Thyroid gland (tissue), 4 donors: Measurements from ENCODE around the gene JAG1. TPM values are rescaled to one million over a fixed set of nuclear protein-coding genes. Genes with fewer than 3 reads are reported as not detected.
A peak's percentile ranks its signal among the peaks of the same experiment; 100 is the strongest.

ENCODE experiments used
- DNase-seq, 2 donors: peaks; one replicate each; pipeline ENCODE4 v3.0.0-alpha.2; 2019
- H3K27ac ChIP-seq, 3 donors: fragments of 200-600 bp; sonication (generic); 1 replicate in 2 of 3; 2 replicates in 1 of 3; pipeline ENCODE4 v1.5.1; 2016 to 2019; ENCODE audit warnings: mild to moderate bottlenecking in 1 of 3, moderate library complexity in 1 of 3
- H3K27me3 ChIP-seq: fragments of 200-600 bp; sonication (generic); one replicate; pipeline ENCODE4 v1.5.1; 2019
- H3K36me3 ChIP-seq, 2 donors: fragments of 200-600 bp; sonication (generic); one replicate each; pipeline ENCODE4 v1.5.1; 2016 to 2019
- H3K4me1 ChIP-seq, 2 donors: fragments of 200-600 bp; sonication (generic); one replicate each; pipeline ENCODE4 v1.5.1; 2017 to 2019
- H3K4me3 ChIP-seq, 3 donors: fragments of 200-600 bp; sonication (generic); replicated peaks in 1 of 3; 1 replicate in 2 of 3; 2 replicates in 1 of 3; pipeline ENCODE4 v1.5.1; 2016; ENCODE audit warnings: mild to moderate bottlenecking in 1 of 3
- H3K9me3 ChIP-seq: fragments of 200-600 bp; sonication (generic); one replicate; pipeline ENCODE4 v1.5.1; 2017
- CTCF ChIP-seq, 6 experiments: fragments of 200-600 bp in 3 of 6; fragments of 450-650 bp in 3 of 6; sonication (generic) in 3 of 6; IDR thresholded peaks; one replicate each; pipeline ENCODE4 v1.5.1; 2016 to 2019; ENCODE audit warnings: antibody characterized with exemption in 6 of 6, mild to moderate bottlenecking in 2 of 6, inconsistent platforms in 1 of 6, moderate library complexity in 1 of 6
- POLR2A ChIP-seq, 2 donors: fragments of 450-650 bp; IDR thresholded peaks; one replicate each; pipeline ENCODE4 v1.6.1; 2017; ENCODE audit warnings: antibody characterized with exemption in 2 of 2, mild to moderate bottlenecking in 2 of 2, moderate library complexity in 1 of 2
- WGBS, 2 donors: methylation state at CpG; one replicate each; pipeline ENCODE4 v1.1.5; 2017; 5-methylcytosine and 5-hydroxymethylcytosine counted together
- intact Hi-C: fragments of 100-400 bp; cut with DNase I; formaldehyde crosslinking; loops from one replicate; pipeline ENCODE4 v1.15.1; 2023
- total RNA-seq, 4 donors: library from RNA; depleted of rRNA; stranded (reverse); fragments of >200 nt; gene quantifications; one replicate each; pipeline ENCODE4 v1.2.3, GENCODE V29; 2016

The JAG1 gene
- 10 to 100 TPM; 41.2 to 67.9 (median 46.2) TPM for total RNA-seq

DNA sequence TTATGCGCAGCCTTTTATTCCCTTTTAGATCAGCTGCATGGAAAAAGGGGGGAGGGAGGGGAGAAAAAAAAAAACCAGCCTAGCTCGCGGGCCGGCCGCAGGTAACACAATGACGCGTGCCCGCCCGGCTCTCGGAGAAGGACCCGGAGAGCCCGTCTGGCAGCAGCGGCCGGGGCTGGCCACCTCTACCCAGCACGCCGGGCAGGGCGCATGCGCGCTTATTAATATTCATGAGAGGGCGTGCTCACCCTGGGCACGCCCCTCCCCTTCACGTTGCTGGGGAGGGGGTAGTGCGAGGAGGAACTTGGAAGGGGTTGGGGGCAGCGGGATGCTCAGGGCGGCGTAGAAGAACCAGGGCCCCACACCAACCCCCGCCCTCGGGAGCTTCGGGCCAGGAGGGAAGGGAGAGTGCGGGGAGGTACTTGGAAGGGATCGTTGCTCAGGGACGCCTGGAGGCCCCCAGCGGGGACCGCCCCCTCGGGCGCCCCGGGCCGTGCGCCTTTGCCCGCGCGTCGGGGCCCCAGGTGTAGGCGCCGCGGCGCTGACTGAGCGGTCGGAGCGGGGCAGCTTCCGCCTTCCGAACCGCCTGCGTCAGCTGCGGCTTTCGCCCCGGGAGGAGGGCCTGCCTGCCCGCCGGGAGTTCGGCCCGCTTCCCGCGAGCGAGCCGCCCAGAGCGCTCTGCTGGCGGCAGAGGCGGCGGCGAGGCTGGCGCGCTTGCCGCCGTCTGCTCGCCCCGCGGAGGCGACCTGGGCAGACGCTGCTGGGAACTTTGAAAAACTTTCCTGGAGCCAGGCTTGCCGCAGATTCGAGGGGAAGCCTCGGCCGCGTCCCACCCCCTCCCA lies at the start of gene JAG1:
Gene JAG1, minus strand, starts transcription at position 158 of the 842 bp plus-strand sequence. CDS start 469 bp downstream, outside the sequence.
- Histone ChIP-seq H3K27ac (peak within 1 kb of the TSS; percentile 95 to 99 (median 98)), H3K36me3 (no peaks in the 10 kb centered on the region), H3K9me3 (no peaks in the 10 kb centered on the region), H3K4me3 (peak within 1 kb of the TSS; percentile 45 to 77 (median 58)), H3K27me3 (no peaks in the 10 kb centered on the region), H3K4me1 (peaks cover 26 to 31% of the 10 kb centered on the region in 2 donors)
- 0% methylated on average over 25 to 28 of the region's 84 CpGs for WGBS, 2 donors
- TF ChIP-seq POLR2A (IDR thresholded peaks at IDR 0.05): peak; percentile 88 to 96
- no peak for TF ChIP-seq CTCF (IDR thresholded peaks at IDR 0.05)
- DNase-seq: peak; percentile 96 to 97
- intact Hi-C loops: loop anchor here (5.0 to 10.0 kb wide), 3 partner anchors 117 to 601 kb away; partner anchors contain the start of genes MKKS and SLX4IP

- intact Hi-C loops: no loop called here
- no peak for TF ChIP-seq POLR2A (IDR thresholded peaks at IDR 0.05)
- TF ChIP-seq CTCF (IDR thresholded peaks at IDR 0.05): no peak
- no peak overlapping the region for H3K27ac ChIP-seq
- peaks cover 0 to 6% of the 10 kb centered on the region in 2 donors for H3K4me1 ChIP-seq
- 89 to 91% methylated on average over 3 of the region's 3 CpGs for WGBS, 2 donors
- no peaks in the 10 kb centered on the region for H3K9me3 ChIP-seq
- no peaks in the 10 kb centered on the region for H3K36me3 ChIP-seq
- no peak overlapping the region for H3K4me3 ChIP-seq
- no peaks in the 10 kb centered on the region for H3K27me3 ChIP-seq
- no peak for DNase-seq
These were observed 48.2 kb upstream of the JAG1 start for GRCh38 chr20:10721976-10722375.

GRCh38 chr20:10721137-10721896 lies 47.5 kb upstream of the JAG1 start:
- no peak overlapping the region for H3K27ac ChIP-seq
- no peak for DNase-seq
- no peaks in the 10 kb centered on the region for H3K9me3 ChIP-seq
- WGBS, 2 donors: 60 to 61% methylated on average over 9 of the region's 9 CpGs
- no peaks in the 10 kb centered on the region for H3K36me3 ChIP-seq
- peaks cover 0 to 6% of the 10 kb centered on the region in 2 donors for H3K4me1 ChIP-seq
- no peak overlapping the region for H3K4me3 ChIP-seq
- intact Hi-C loops: no loop called here
- no peak for TF ChIP-seq CTCF (IDR thresholded peaks at IDR 0.05)
- no peak for TF ChIP-seq POLR2A (IDR thresholded peaks at IDR 0.05)
- no peaks in the 10 kb centered on the region for H3K27me3 ChIP-seq

DNA sequence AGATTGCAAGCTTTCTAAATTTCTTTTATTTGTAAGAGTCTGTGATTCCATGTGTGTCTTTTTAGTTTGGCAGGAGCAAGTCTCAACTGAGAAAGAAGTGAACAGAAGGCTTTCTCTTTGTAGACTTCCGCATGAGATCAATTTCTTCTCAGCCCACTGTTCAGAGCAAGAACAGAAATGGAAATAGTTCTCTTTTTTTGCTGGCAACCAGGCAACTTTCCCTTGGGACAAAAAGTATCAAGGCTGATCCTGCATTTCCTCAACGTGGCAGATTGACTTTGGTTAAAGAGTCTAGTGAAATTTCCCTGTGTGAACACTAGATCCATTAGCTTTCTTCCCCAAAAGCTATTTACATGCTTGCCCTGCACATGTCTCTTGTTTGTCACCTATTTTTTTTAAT lies 46.8 kb upstream of the JAG1 start:
- intact Hi-C loops: no loop called here
- H3K36me3 ChIP-seq: no peaks in the 10 kb centered on the region

More for the DNA sequence above, 46.8 kb upstream of the JAG1 start:
- H3K9me3 ChIP-seq: no peaks in the 10 kb centered on the region
- 55 to 63% methylated on average over 2 of the region's 2 CpGs for WGBS, 2 donors
- peaks cover 0 to 6% of the 10 kb centered on the region in 2 donors for H3K4me1 ChIP-seq
- DNase-seq: no peak
- no peak overlapping the region for H3K27ac ChIP-seq
- H3K27me3 ChIP-seq: no peaks in the 10 kb centered on the region
- no peak for TF ChIP-seq CTCF (IDR thresholded peaks at IDR 0.05)
- TF ChIP-seq POLR2A (IDR thresholded peaks at IDR 0.05): no peak
- no peak overlapping the region for H3K4me3 ChIP-seq
